NT2/D1 (cell line): ENCODE measurements around the gene MIGA2.

ENCODE experiments used
- SUZ12 ChIP-seq: IDR thresholded peaks from 2 replicates; pipeline ENCODE4 v1.6.1; 2011; ENCODE audit not compliant: insufficient read length, insufficient read depth; ENCODE audit errors: extremely low read depth
- ZNF274 ChIP-seq: IDR thresholded peaks from 2 replicates; pipeline ENCODE4 v1.6.1; 2011; ENCODE audit warnings: mild to moderate bottlenecking, low read depth, low read length

- TF ChIP-seq SUZ12 (no peak), ZNF274 (no peak)
Measured at GRCh38 chr9:129042016-129042415, 5.6 kb downstream of the MIGA2 start.
